CD14-positive monocyte (primary cell): ENCODE results near the gene PDE8A. TPM values are rescaled to one million over a fixed set of nuclear protein-coding genes. Genes with fewer than 3 reads are reported as not detected.

Source experiments
- DNase-seq, 3 donors: peaks; one replicate each; pipeline ENCODE4 v3.0.0-alpha.2; 2011 to 2022
- H2AFZ ChIP-seq: 2 replicates; pipeline ENCODE4 v1.6.0; 2012; ENCODE audit warnings: mild to moderate bottlenecking, low read depth, low read length, inconsistent platforms; ENCODE audit not compliant: insufficient read depth, poor library complexity, severe bottlenecking
- H3K27ac ChIP-seq, 2 donors: 1 replicate in 1 of 2; 2 replicates in 1 of 2; pipeline ENCODE4 v1.5.1; 2012 to 2013; ENCODE audit warnings: low read length in 2 of 2, control low read depth in 1 of 2, inconsistent platforms in 1 of 2, low read depth in 1 of 2, mild to moderate bottlenecking in 1 of 2
- H3K27me3 ChIP-seq, 2 donors: one replicate each; pipeline versions ENCODE4 v1.6.0 to v1.6.1; 2011 to 2013; ENCODE audit warnings: low read length in 2 of 2; ENCODE audit not compliant: control insufficient read depth in 2 of 2, insufficient read depth in 2 of 2
- H3K36me3 ChIP-seq, 2 donors: replicated peaks in 1 of 2; 1 replicate in 1 of 2; 2 replicates in 1 of 2; pipeline versions ENCODE4 v1.5.1 to v1.6.1; 2012 to 2013; ENCODE audit warnings: low read length in 2 of 2, control low read depth in 1 of 2, inconsistent platforms in 1 of 2, mild to moderate bottlenecking in 1 of 2; ENCODE audit not compliant: insufficient read depth in 2 of 2, control insufficient read depth in 1 of 2
- H3K4me1 ChIP-seq, 2 donors: 1 replicate in 1 of 2; 2 replicates in 1 of 2; pipeline versions ENCODE4 v1.5.1 to v1.6.1; 2012 to 2013; ENCODE audit warnings: low read length in 2 of 2, control low read depth in 1 of 2, inconsistent platforms in 1 of 2, mild to moderate bottlenecking in 1 of 2, moderate library complexity in 1 of 2; ENCODE audit not compliant: insufficient read depth in 2 of 2, control insufficient read depth in 1 of 2
- H3K4me2 ChIP-seq: replicated peaks from 2 replicates; pipeline ENCODE3; 2012; ENCODE audit warnings: low read length, moderate library complexity, mild to moderate bottlenecking; ENCODE audit not compliant: poor library complexity, severe bottlenecking; ENCODE audit errors: extremely low read depth
- H3K4me3 ChIP-seq, 3 experiments: fragments of 200-600 bp in 1 of 3; sonication (generic) in 1 of 3; replicated peaks in 1 of 3; 1 replicate in 2 of 3; 2 replicates in 1 of 3; pipeline ENCODE4 v1.5.1; 2011 to 2013; ENCODE audit warnings: low read length in 3 of 3, mild to moderate bottlenecking in 3 of 3, control low read depth in 2 of 3, low read depth in 2 of 3, inconsistent platforms in 1 of 3, moderate library complexity in 1 of 3
- H3K79me2 ChIP-seq: 2 replicates; pipeline ENCODE4 v1.6.0; 2012; ENCODE audit warnings: mild to moderate bottlenecking, control low read depth, inconsistent platforms, low read length, moderate library complexity; ENCODE audit not compliant: insufficient read depth
- H3K9ac ChIP-seq: 2 replicates; pipeline ENCODE4 v1.6.0; 2017; ENCODE audit warnings: low read length, mild to moderate bottlenecking; ENCODE audit not compliant: insufficient read depth, poor library complexity, severe bottlenecking
- H3K9me3 ChIP-seq, 2 donors: replicated peaks in 1 of 2; 1 replicate in 1 of 2; 2 replicates in 1 of 2; pipeline versions ENCODE4 v1.5.1 to v1.6.1; 2012 to 2013; ENCODE audit warnings: low read length in 2 of 2, control low read depth in 1 of 2; ENCODE audit not compliant: control insufficient read depth in 1 of 2, insufficient read depth in 1 of 2
- H4K20me1 ChIP-seq: 2 replicates; pipeline ENCODE4 v1.6.0; 2012; ENCODE audit warnings: mild to moderate bottlenecking, low read length, control low read depth, moderate library complexity; ENCODE audit not compliant: insufficient read depth
- H3K27ac Mint-ChIP-seq, 7 donors: one replicate each; pipeline ENCODE4 v1.8.0; 2020; ENCODE audit warnings: mild to moderate bottlenecking in 7 of 7, mixed read lengths in 7 of 7, moderate library complexity in 6 of 7, inconsistent platforms in 2 of 7
- H3K27me3 Mint-ChIP-seq, 3 donors: one replicate each; pipeline ENCODE4 v1.8.0; 2021 to 2022; ENCODE audit warnings: low read depth in 3 of 3, mild to moderate bottlenecking in 3 of 3, mixed read lengths in 3 of 3, moderate library complexity in 3 of 3, inconsistent platforms in 1 of 3
- H3K36me3 Mint-ChIP-seq, 2 donors: one replicate each; pipeline ENCODE4 v1.8.0; 2020; ENCODE audit warnings: mixed read lengths in 2 of 2, inconsistent platforms in 1 of 2, mild to moderate bottlenecking in 1 of 2
- H3K4me1 Mint-ChIP-seq: one replicate; pipeline ENCODE4 v1.8.0; 2020; ENCODE audit warnings: mild to moderate bottlenecking, mixed read lengths
- H3K4me3 Mint-ChIP-seq, 2 donors: one replicate each; pipeline ENCODE4 v1.8.0; 2020; ENCODE audit warnings: mild to moderate bottlenecking in 2 of 2, mixed read lengths in 2 of 2, moderate library complexity in 1 of 2
- H3K9me3 Mint-ChIP-seq, 7 donors: one replicate each; pipeline ENCODE4 v1.8.0; 2020 to 2022; ENCODE audit warnings: mixed read lengths in 7 of 7, mild to moderate bottlenecking in 6 of 7, moderate library complexity in 6 of 7, inconsistent platforms in 2 of 7
- CTCF ChIP-seq: fragments of 200-600 bp; IDR thresholded peaks from one replicate; pipeline ENCODE4 v1.8.0; 2022; ENCODE audit warnings: antibody characterized with exemption, mild to moderate bottlenecking
- WGBS: methylation state at CpG from one replicate; pipeline ENCODE4 v1.1.5; 2013; ENCODE audit warnings: missing lambda C conversion rate; ENCODE audit not compliant: insufficient coverage; 5-methylcytosine and 5-hydroxymethylcytosine counted together
- intact Hi-C, 2 donors: fragments of 100-400 bp; cut with micrococcal nuclease; formaldehyde crosslinking; loops; one replicate each; pipeline versions ENCODE4 v1.15.0 to v1.15.1; 2023
- polyA plus RNA-seq, 3 donors: library from polyadenylated mRNA; depleted of rRNA in 1 of 3; unstranded in 2 of 3; stranded (reverse) in 1 of 3; fragments of 300-500 nt in 2 of 3; fragments of >200 nt in 1 of 3; fragmentation: Illumina TruSeq in 2 of 3; gene quantifications; 1 replicate in 2 of 3; 2 replicates in 1 of 3; pipeline ENCODE4 v1.2.3, GENCODE V29; 2012 to 2021

The PDE8A gene
- polyA plus RNA-seq, 3 donors = 2.8 to 33.4 (median 4.9) TPM

DNA sequence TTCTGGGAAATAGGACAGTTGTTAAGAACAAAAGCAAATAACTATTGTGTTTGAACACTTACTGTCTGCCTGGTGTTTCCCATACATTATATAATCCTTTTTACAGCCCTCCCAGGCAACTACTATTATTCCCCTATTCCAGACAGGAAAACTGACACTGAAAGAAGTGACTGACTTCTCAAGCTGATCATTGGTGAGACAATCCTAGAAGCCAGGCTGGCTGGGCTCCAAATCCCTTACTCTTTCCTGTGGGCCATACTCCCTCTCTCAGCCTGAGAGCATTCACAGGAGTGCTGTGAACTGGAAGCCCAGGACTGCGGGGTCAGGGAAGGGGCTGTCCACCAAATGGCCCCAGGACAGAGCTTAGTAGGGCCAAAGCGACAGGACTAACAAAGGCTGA lies 39.2 kb upstream of the PDE8A start:
- H3K9me3 Mint-ChIP-seq = peaks cover 0 to 2% (median 0%) of the 10 kb centered on the region in 7 donors
- no peak overlapping the region for H3K27ac ChIP-seq
- H3K27ac Mint-ChIP-seq = no peak overlapping the region
- H3K4me3 ChIP-seq = no peak overlapping the region
- H3K4me3 Mint-ChIP-seq = no peak overlapping the region
- H3K27me3 ChIP-seq = no peaks in the 10 kb centered on the region
- no peak overlapping the region for H3K9ac ChIP-seq
- no peaks in the 10 kb centered on the region for H3K79me2 ChIP-seq
- H3K4me1 Mint-ChIP-seq = peaks cover 4% of the 10 kb centered on the region
- TF ChIP-seq CTCF = no peak
- no peak for DNase-seq
- 100% methylated on average over 2 of the region's 2 CpGs for WGBS
- intact Hi-C loops = no loop called here
- H4K20me1 ChIP-seq = no peaks in the 10 kb centered on the region
- H3K4me2 ChIP-seq = no peak overlapping the region
- H3K4me1 ChIP-seq = no peaks in the 10 kb centered on the region
- H3K36me3 ChIP-seq = no peaks in the 10 kb centered on the region
- H3K36me3 Mint-ChIP-seq = no peaks in the 10 kb centered on the region
- H3K9me3 ChIP-seq = no peaks in the 10 kb centered on the region
- H2AFZ ChIP-seq = no peak overlapping the region
- H3K27me3 Mint-ChIP-seq = peaks cover 2 to 10% (median 8%) of the 10 kb centered on the region in 3 donors

GRCh38 chr15:84944311-84944710 lies 37.3 kb upstream of the PDE8A start:
- TF ChIP-seq CTCF = no peak
- Histone ChIP-seq H3K27ac (no peak overlapping the region), H3K79me2 (no peaks in the 10 kb centered on the region), H2AFZ (no peak overlapping the region), H3K36me3 (no peaks in the 10 kb centered on the region), H4K20me1 (no peaks in the 10 kb centered on the region), H3K9me3 (no peaks in the 10 kb centered on the region), H3K4me2 (no peak overlapping the region), H3K4me3 (no peak overlapping the region), H3K9ac (no peak overlapping the region), H3K4me1 (no peaks in the 10 kb centered on the region), H3K27me3 (no peaks in the 10 kb centered on the region)
- no peak for DNase-seq
- H3K36me3 Mint-ChIP-seq = no peaks in the 10 kb centered on the region
- H3K27ac Mint-ChIP-seq = no peak overlapping the region
- H3K4me1 Mint-ChIP-seq = peaks cover 4% of the 10 kb centered on the region
- H3K27me3 Mint-ChIP-seq = peaks cover 2 to 7% (median 3%) of the 10 kb centered on the region in 3 donors
- intact Hi-C loops = no loop called here
- H3K4me3 Mint-ChIP-seq = no peak overlapping the region
- 93% methylated on average over 6 of the region's 10 CpGs for WGBS
- no peaks in the 10 kb centered on the region for H3K9me3 Mint-ChIP-seq
